MG63 (cell line): ENCODE data around the gene KRT35. TPM values are rescaled to one million over a fixed set of nuclear protein-coding genes. Genes with fewer than 3 reads are reported as not detected.

Source experiments
- DNase-seq: peaks from one replicate; pipeline ENCODE4 v3.0.0-alpha.2; 2020
- H3K27me3 ChIP-seq: fragments of 250-450 bp; sonication (Bioruptor Pico); 2 replicates; pipeline ENCODE4 v1.5.1; 2020; ENCODE audit warnings: mild to moderate bottlenecking, moderate library complexity
- H3K36me3 ChIP-seq: fragments of 250-450 bp; sonication (Bioruptor Pico); 2 replicates; pipeline ENCODE4 v1.5.1; 2020; ENCODE audit warnings: mild to moderate bottlenecking, moderate library complexity
- H3K4me3 ChIP-seq: fragments of 250-450 bp; sonication (Bioruptor Pico); 2 replicates; pipeline ENCODE4 v1.5.1; 2020; ENCODE audit warnings: mild to moderate bottlenecking, moderate library complexity
- H3K9me3 ChIP-seq: fragments of 250-450 bp; sonication (Bioruptor Pico); 2 replicates; pipeline ENCODE4 v1.5.1; 2020; ENCODE audit warnings: mild to moderate bottlenecking, moderate library complexity
- total RNA-seq: library from RNA; depleted of rRNA; stranded (reverse); fragments of >200 nt; shearing (Covaris generic); gene quantifications from 2 replicates; pipeline ENCODE4 v1.2.3, GENCODE V29; 2014; ENCODE audit warnings: low replicate concordance

The KRT35 gene
- total RNA-seq, 1 experiment from 2014 or later: 0.33 TPM

- Histone ChIP-seq H3K27me3 (no peaks in the 10 kb centered on the region), H3K4me3 (peak overlapping the region; percentile 31), H3K9me3 (no peaks in the 10 kb centered on the region), H3K36me3 (peaks cover 43% of the 10 kb centered on the region)
- no peak for DNase-seq
Observed at GRCh38 chr17:41516830-41517283, 35.9 kb upstream of the KRT35 start.

GRCh38 chr17:41516147-41516829, 35.3 kb upstream of the KRT35 start:
- H3K4me3 ChIP-seq: no peak overlapping the region; the same call in 1 of the 2 replicates
- H3K27me3 ChIP-seq: no peaks in the 10 kb centered on the region
- H3K36me3 ChIP-seq: peaks cover 43% of the 10 kb centered on the region
- no peaks in the 10 kb centered on the region for H3K9me3 ChIP-seq
- no peak for DNase-seq

GRCh38 chr17:41513168-41513547, 32.2 kb upstream of the KRT35 start:
- DNase-seq: no peak
- H3K27me3 ChIP-seq: no peaks in the 10 kb centered on the region
- no peaks in the 10 kb centered on the region; the same call in 1 of the 2 replicates for H3K9me3 ChIP-seq
- H3K36me3 ChIP-seq: peaks cover 43% of the 10 kb centered on the region
- no peak overlapping the region for H3K4me3 ChIP-seq

GRCh38 chr17:41512546-41513167, 31.7 kb upstream of the KRT35 start:
- Histone ChIP-seq H3K4me3 (no peak overlapping the region), H3K9me3 (no peaks in the 10 kb centered on the region; the same call in 1 of the 2 replicates), H3K36me3 (peaks cover 41% of the 10 kb centered on the region), H3K27me3 (no peaks in the 10 kb centered on the region)
- no peak for DNase-seq

- H3K36me3 ChIP-seq: peaks cover 36% of the 10 kb centered on the region
- no peak overlapping the region for H3K4me3 ChIP-seq
- no peaks in the 10 kb centered on the region for H3K27me3 ChIP-seq
- H3K9me3 ChIP-seq: no peaks in the 10 kb centered on the region; the same call in 1 of the 2 replicates
- no peak for DNase-seq
Observed at GRCh38 chr17:41511716-41512115, 30.8 kb upstream of the KRT35 start.

- Histone ChIP-seq H3K4me3 (no peak overlapping the region), H3K27me3 (no peaks in the 10 kb centered on the region), H3K9me3 (no peaks in the 10 kb centered on the region; the same call in 1 of the 2 replicates), H3K36me3 (peaks cover 30% of the 10 kb centered on the region)
- no peak for DNase-seq
Observed at GRCh38 chr17:41511116-41511515, 30.2 kb upstream of the KRT35 start.

GRCh38 chr17:41510251-41511065, 29.5 kb upstream of the KRT35 start:
- no peak for DNase-seq
- H3K36me3 ChIP-seq: peaks cover 24% of the 10 kb centered on the region
- H3K27me3 ChIP-seq: no peaks in the 10 kb centered on the region
- no peaks in the 10 kb centered on the region; the same call in 1 of the 2 replicates for H3K9me3 ChIP-seq
- no peak overlapping the region for H3K4me3 ChIP-seq

GRCh38 chr17:41507315-41507880, 26.4 kb upstream of the KRT35 start:
- no peaks in the 10 kb centered on the region; the same call in 1 of the 2 replicates for H3K9me3 ChIP-seq
- no peaks in the 10 kb centered on the region for H3K27me3 ChIP-seq
- H3K36me3 ChIP-seq: no peaks in the 10 kb centered on the region
- no peak overlapping the region for H3K4me3 ChIP-seq
- DNase-seq: no peak

- H3K4me3 ChIP-seq: no peak overlapping the region
- no peak for DNase-seq
- no peaks in the 10 kb centered on the region for H3K36me3 ChIP-seq
- no peaks in the 10 kb centered on the region for H3K27me3 ChIP-seq
- no peaks in the 10 kb centered on the region; the same call in 1 of the 2 replicates for H3K9me3 ChIP-seq
Observed at GRCh38 chr17:41505809-41506767, 25.1 kb upstream of the KRT35 start.

- DNase-seq: no peak
- H3K4me3 ChIP-seq: no peak within 1 kb of the TSS
- H3K36me3 ChIP-seq: no peaks in the 10 kb centered on the region
- H3K9me3 ChIP-seq: no peaks in the 10 kb centered on the region; the same call in 1 of the 2 replicates
- H3K27me3 ChIP-seq: no peaks in the 10 kb centered on the region
Observed at GRCh38 chr17:41505007-41505808, 24.3 kb upstream of the KRT35 start, which contains the start of gene KRT13. TSS of gene KRT13 (minus strand) at chr17:41505612. CDS start at chr17:41505550, 62 bp downstream.

- no peaks in the 10 kb centered on the region for H3K27me3 ChIP-seq
- peak; percentile 86 for DNase-seq
Observed at GRCh38 chr17:41504246-41504977, 23.5 kb upstream of the KRT35 start.

GRCh38 chr17:41503202-41503601, 22.3 kb upstream of the KRT35 start:
- H3K36me3 ChIP-seq: no peaks in the 10 kb centered on the region
- H3K4me3 ChIP-seq: no peak overlapping the region
- no peak for DNase-seq
- no peaks in the 10 kb centered on the region for H3K9me3 ChIP-seq
- no peaks in the 10 kb centered on the region for H3K27me3 ChIP-seq

More at GRCh38 chr17:41504246-41504977, 23.5 kb upstream of the KRT35 start:
- Histone ChIP-seq H3K9me3 (no peaks in the 10 kb centered on the region), H3K4me3 (no peak overlapping the region), H3K36me3 (no peaks in the 10 kb centered on the region)

GRCh38 chr17:41500131-41500911, 19.4 kb upstream of the KRT35 start:
- peak; percentile 95 for DNase-seq
- no peaks in the 10 kb centered on the region for H3K27me3 ChIP-seq
- no peaks in the 10 kb centered on the region for H3K36me3 ChIP-seq
- no peak overlapping the region for H3K4me3 ChIP-seq
- no peaks in the 10 kb centered on the region for H3K9me3 ChIP-seq

GRCh38 chr17:41499714-41500113, 18.8 kb upstream of the KRT35 start:
- H3K9me3 ChIP-seq: no peaks in the 10 kb centered on the region
- no peak overlapping the region for H3K4me3 ChIP-seq
- no peaks in the 10 kb centered on the region for H3K36me3 ChIP-seq
- no peak for DNase-seq
- H3K27me3 ChIP-seq: no peaks in the 10 kb centered on the region
